GM12865 (cell line): ENCODE data around the gene HEPACAM.

Source experiments
- DNase-seq: peaks from one replicate; pipeline ENCODE4 v3.0.0; 2010; ENCODE audit warnings: low read depth
- H3K4me3 ChIP-seq: 2 replicates; pipeline ENCODE4 v1.5.1; 2011; ENCODE audit warnings: mild to moderate bottlenecking, low read depth, low read length, control low read depth
- TF ChIP-seq, protein P1 (sequence below): IDR thresholded peaks from 2 replicates; pipeline ENCODE4 v1.5.1; 2011; ENCODE audit warnings: low read length, control low read depth, low read depth, inconsistent platforms; ENCODE audit not compliant: insufficient read depth; ENCODE audit errors: missing control alignments

Gene HEPACAM

DNA sequence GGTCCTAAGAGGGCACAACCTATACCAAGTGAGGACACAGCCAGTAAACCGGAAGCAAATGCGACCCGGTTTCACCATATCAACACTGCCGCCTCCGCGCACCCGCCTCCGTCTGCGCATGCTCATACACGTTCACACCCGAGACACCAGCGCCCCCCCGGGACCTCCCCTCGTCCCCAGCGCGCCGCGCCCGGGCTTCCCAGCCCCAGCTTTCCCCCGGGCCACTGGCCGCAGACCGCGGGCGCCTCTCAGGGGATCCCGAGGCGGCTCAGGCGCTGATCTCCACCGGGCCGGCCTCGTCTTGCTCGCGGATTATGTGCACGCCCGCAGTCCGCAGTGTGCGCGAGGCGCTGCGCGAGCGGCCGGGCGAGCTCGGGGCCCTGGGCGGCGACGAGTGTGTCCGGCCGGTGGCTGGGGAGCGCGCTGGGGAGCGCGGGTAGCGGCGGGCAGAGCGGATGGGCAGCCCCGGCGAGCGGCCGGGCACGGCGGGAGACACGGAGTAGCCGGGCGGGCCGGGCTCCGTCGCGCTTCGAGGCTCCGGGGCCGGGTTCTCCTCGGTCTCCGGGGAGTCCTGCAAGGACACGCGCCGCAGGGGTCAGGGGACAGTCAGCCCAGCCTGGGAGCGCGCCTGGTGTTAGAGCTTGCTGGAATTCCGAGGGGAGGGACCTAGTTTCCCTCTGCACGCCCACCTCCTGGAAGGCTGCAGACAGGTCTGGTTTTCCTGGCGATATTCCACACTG is 14.8 kb downstream of the HEPACAM start:
- no peak overlapping the region for H3K4me3 ChIP-seq
- peak; percentile 5 for DNase-seq
- TF ChIP-seq, protein P1, sequence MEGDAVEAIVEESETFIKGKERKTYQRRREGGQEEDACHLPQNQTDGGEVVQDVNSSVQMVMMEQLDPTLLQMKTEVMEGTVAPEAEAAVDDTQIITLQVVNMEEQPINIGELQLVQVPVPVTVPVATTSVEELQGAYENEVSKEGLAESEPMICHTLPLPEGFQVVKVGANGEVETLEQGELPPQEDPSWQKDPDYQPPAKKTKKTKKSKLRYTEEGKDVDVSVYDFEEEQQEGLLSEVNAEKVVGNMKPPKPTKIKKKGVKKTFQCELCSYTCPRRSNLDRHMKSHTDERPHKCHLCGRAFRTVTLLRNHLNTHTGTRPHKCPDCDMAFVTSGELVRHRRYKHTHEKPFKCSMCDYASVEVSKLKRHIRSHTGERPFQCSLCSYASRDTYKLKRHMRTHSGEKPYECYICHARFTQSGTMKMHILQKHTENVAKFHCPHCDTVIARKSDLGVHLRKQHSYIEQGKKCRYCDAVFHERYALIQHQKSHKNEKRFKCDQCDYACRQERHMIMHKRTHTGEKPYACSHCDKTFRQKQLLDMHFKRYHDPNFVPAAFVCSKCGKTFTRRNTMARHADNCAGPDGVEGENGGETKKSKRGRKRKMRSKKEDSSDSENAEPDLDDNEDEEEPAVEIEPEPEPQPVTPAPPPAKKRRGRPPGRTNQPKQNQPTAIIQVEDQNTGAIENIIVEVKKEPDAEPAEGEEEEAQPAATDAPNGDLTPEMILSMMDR: no peak

DNA sequence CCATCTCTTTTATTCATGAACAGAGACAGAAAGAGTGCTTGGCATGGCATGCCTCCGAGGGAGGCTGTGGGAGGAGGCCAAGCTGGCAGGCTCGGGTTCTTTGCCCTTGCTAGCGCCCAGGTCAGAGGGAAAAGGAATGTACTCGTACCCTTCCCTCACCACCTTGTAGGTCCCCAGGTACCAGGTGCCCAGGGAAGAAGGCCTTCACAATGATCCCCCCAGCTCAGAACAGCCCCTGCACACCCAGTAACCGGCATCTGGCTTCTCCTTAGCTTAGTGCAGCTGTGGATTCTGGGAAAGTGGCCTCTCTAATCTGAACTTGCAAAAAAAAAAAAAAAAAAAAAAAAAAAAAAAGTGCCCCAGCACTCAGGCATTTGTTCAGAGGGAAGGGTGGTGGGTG is 15.5 kb downstream of the HEPACAM start:
- no peak overlapping the region for H3K4me3 ChIP-seq
- no peak for DNase-seq
- TF ChIP-seq, protein P1: no peak

DNA sequence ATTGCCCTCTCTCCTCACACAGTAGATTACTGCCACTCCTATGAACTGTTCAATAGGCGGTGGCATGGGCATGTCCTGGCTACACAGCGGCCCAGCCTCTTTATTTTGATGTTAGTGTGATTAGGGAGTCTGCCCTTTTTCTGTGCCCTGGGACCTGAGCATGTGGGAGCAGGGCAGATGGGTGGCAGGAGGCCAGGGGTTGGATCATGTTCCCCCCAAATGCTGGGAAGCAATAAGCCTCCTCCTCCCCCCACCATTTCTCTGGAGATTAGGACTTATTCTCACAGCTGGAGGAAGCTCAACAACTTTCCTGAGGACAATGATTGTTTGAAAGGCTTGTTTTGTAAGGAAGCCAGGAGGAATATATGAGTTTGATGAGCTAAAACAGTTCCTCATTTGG is 15.9 kb downstream of the HEPACAM start:
- DNase-seq: no peak
- TF ChIP-seq, protein P1: no peak
- no peak overlapping the region for H3K4me3 ChIP-seq

DNA sequence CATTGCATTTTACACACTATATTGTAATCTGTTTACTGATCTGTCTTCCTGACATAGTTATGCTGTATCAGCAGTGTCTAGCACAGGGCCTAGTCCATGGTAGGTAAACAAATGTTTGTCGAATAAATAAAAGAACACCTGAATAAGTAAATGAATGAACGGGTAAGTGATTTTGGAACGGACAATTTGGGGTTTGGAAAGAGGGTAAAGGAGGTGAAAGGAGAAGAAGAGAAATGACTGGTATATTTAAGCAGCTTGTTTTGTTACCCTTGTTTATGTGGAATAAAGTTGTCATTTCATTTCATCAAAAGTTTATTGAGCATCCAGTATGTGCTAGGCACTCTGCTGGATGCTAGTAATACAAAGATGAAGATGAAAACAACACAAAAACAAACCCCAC is 16.9 kb downstream of the HEPACAM start, which contains the start of gene HEPN1:
Gene HEPN1, plus strand, starts transcription at position 301 of the 400 bp plus-strand sequence.
- no peak for DNase-seq
- TF ChIP-seq, protein P1: no peak
- H3K4me3 ChIP-seq: no peak within 1 kb of the TSS

DNA sequence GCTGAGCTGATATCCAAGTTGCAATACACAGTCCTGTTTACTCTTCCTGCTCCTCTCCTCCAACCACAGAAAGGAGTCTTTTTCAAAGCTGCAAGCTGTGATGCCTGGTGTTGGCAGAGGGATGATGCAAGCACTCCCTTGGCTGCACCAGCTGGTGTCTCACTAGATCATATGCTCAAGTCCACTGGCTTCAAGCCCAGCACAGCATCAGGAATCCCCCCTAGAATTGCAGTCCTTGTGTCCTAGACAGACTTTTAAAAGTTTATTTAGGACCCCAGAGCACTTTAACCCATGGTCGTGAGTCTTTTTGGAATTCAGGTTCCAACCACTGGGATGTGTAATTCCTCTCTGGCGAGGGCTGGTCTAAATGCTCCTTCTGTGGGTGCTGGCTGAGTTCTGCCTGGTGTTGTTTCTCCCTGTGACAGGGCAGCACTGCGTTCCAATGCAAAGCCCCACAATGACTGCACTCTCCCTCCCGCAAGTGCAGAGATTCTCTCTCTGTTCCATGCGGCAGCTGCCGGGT is 18.7 kb downstream of the HEPACAM start:
- TF ChIP-seq, protein P1: no peak
- H3K4me3 ChIP-seq: no peak overlapping the region

DNA sequence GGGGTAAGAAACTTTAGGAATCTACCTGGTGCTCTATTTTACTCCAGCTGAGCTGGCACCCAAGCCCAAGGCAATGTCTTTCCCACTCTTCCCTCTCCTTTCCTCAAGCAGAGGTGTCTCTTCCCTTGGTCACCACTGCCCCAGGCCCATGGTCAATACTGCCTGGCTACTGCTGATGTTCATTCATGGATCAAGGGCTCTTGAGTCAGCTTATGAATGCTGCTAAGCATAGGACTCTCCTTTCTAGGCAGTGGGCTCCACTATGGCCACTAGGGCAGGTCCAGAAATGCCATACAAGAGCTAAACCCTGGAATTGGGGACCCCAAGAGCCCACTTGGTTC is 19.5 kb downstream of the HEPACAM start:
- H3K4me3 ChIP-seq: no peak overlapping the region
- DNase-seq: no peak
- TF ChIP-seq, protein P1: no peak

More for the DNA sequence above, 18.7 kb downstream of the HEPACAM start:
- DNase-seq: no peak
